ENCODE results near the gene SCFD2.

- TF ChIP-seq POLR2A (IDR thresholded peaks at IDR 0.05) (no peak), CTCF (IDR thresholded peaks at IDR 0.05) (no peak)
Observed at GRCh38 chr4:52979821-52980590, 385.9 kb downstream of the SCFD2 start.
